ENCODE results near the gene PLEKHG7. TPM values are rescaled to one million over a fixed set of nuclear protein-coding genes. Genes with fewer than 3 reads are reported as not detected.
A peak's percentile ranks its signal among the peaks of the same experiment; 100 is the strongest.

PLEKHG7 gene
- total and polyA plus RNA-seq, 2 donors from 2014 or later, result 0.45 to 1.5 TPM

GRCh38 chr12:92698474-92698873, 4.3 kb upstream of the PLEKHG7 start:
- Histone ChIP-seq H3K9me3 (ENCODE audit: control insufficient read depth in 2 of 3, insufficient read depth in 1 of 3, low read length in 3 of 3) (no peaks in the 10 kb centered on the region), H3K4me3 (ENCODE audit: low read length in 3 of 3) (no peak overlapping the region), H3K9ac (ENCODE audit: low read length in 3 of 3) (no peak overlapping the region), H3K36me3 (ENCODE audit: control insufficient read depth in 2 of 3, insufficient read depth in 3 of 3, low read length in 3 of 3) (no peaks in the 10 kb centered on the region), H3K4me1 (ENCODE audit: control insufficient read depth in 2 of 3, insufficient read depth in 2 of 3, low read depth in 1 of 3, low read length in 3 of 3) (no peaks in the 10 kb centered on the region), H3K27me3 (ENCODE audit: control insufficient read depth, insufficient read depth, low read length) (no peaks in the 10 kb centered on the region), H3K27ac (ENCODE audit: low read depth in 2 of 2, low read length in 2 of 2) (no peak overlapping the region)
- FAIRE-seq (no peak), DNase-seq (no peak)
- TF ChIP-seq CTCF (IDR thresholded peaks at IDR 0.05; ENCODE audit: borderline replicate concordance, extremely low read depth, insufficient read depth), result no peak
- intact Hi-C loops (cut with DNase I), result no loop called here

GRCh38 chr12:92701441-92701840, 1.3 kb upstream of the PLEKHG7 start:
- Histone ChIP-seq H3K9ac (ENCODE audit: low read length in 3 of 3) (no peak overlapping the region), H3K9me3 (ENCODE audit: control insufficient read depth in 2 of 3, insufficient read depth in 1 of 3, low read length in 3 of 3) (no peaks in the 10 kb centered on the region), H3K4me1 (ENCODE audit: control insufficient read depth in 2 of 3, insufficient read depth in 2 of 3, low read depth in 1 of 3, low read length in 3 of 3) (no peaks in the 10 kb centered on the region), H3K4me3 (ENCODE audit: low read length in 3 of 3) (no peak overlapping the region), H3K27ac (ENCODE audit: low read depth in 2 of 2, low read length in 2 of 2) (no peak overlapping the region), H3K27me3 (ENCODE audit: control insufficient read depth, insufficient read depth, low read length) (no peaks in the 10 kb centered on the region), H3K36me3 (ENCODE audit: control insufficient read depth in 2 of 3, insufficient read depth in 3 of 3, low read length in 3 of 3) (no peaks in the 10 kb centered on the region)
- FAIRE-seq (no peak), DNase-seq (no peak)
- intact Hi-C loops (cut with DNase I), result no loop called here
- TF ChIP-seq CTCF (IDR thresholded peaks at IDR 0.05; ENCODE audit: borderline replicate concordance, extremely low read depth, insufficient read depth), result no peak

GRCh38 chr12:92703786-92704185, 997 bp downstream of the PLEKHG7 start:
- FAIRE-seq, result no peak

More at GRCh38 chr12:92703786-92704185, 997 bp downstream of the PLEKHG7 start:
- no peaks in the 10 kb centered on the region for H3K36me3 ChIP-seq (ENCODE audit: control insufficient read depth in 2 of 3, insufficient read depth in 3 of 3, low read length in 3 of 3)
- TF ChIP-seq CTCF (IDR thresholded peaks at IDR 0.05; ENCODE audit: borderline replicate concordance, extremely low read depth, insufficient read depth), result no peak
- H3K9ac ChIP-seq (ENCODE audit: low read length in 3 of 3), result no peak overlapping the region
- H3K27ac ChIP-seq (ENCODE audit: low read depth in 2 of 2, low read length in 2 of 2), result no peak overlapping the region
- peak overlapping the region in 1 of 3 donors; percentile 74 for H3K4me3 ChIP-seq (ENCODE audit: low read length in 3 of 3)
- no peak for DNase-seq
- intact Hi-C loops (cut with DNase I), result no loop called here
- H3K9me3 ChIP-seq (ENCODE audit: control insufficient read depth in 2 of 3, insufficient read depth in 1 of 3, low read length in 3 of 3), result no peaks in the 10 kb centered on the region
- no peaks in the 10 kb centered on the region for H3K4me1 ChIP-seq (ENCODE audit: control insufficient read depth in 2 of 3, insufficient read depth in 2 of 3, low read depth in 1 of 3, low read length in 3 of 3)
- H3K27me3 ChIP-seq (ENCODE audit: control insufficient read depth, insufficient read depth, low read length), result no peaks in the 10 kb centered on the region
